OCI-LY1 (cell line): ENCODE data around the gene MAP4K3.
A peak's percentile ranks its signal among the peaks of the same experiment; 100 is the strongest.

Experiments
- H2AFZ ChIP-seq: fragments of 200-600 bp; sonication (generic), shearing (Covaris generic); 2 replicates; pipeline ENCODE4 v1.6.0; 2014; ENCODE audit warnings: antibody characterized with exemption, mild to moderate bottlenecking, low read length
- H3F3A ChIP-seq: fragments of 200-600 bp; sonication (generic), shearing (Covaris generic); 2 replicates; pipeline ENCODE4 v1.6.0; 2014; ENCODE audit warnings: mild to moderate bottlenecking, antibody characterized with exemption, low read length, moderate library complexity; ENCODE audit not compliant: insufficient read depth
- H3K27ac ChIP-seq: fragments of 200-600 bp; sonication (generic); 2 replicates; pipeline ENCODE4 v1.5.1; 2014; ENCODE audit warnings: low read length, mixed run types, mild to moderate bottlenecking, low read depth; ENCODE audit not compliant: poor library complexity, severe bottlenecking
- H3K27me3 ChIP-seq: fragments of 200-600 bp; sonication (generic); 2 replicates; pipeline ENCODE4 v1.6.0; 2014; ENCODE audit warnings: antibody characterized with exemption, mild to moderate bottlenecking, low read length, moderate library complexity; ENCODE audit not compliant: insufficient read depth
- H3K36me3 ChIP-seq: fragments of 200-600 bp; sonication (generic); 2 replicates; pipeline ENCODE4 v1.6.1; 2014; ENCODE audit warnings: mild to moderate bottlenecking, antibody characterized with exemption, low read length, moderate library complexity, mixed read lengths; ENCODE audit not compliant: insufficient read depth
- H3K4me1 ChIP-seq: fragments of 200-600 bp; sonication (generic); 2 replicates; pipeline ENCODE4 v1.5.1; 2014; ENCODE audit warnings: mild to moderate bottlenecking, low read length, moderate library complexity; ENCODE audit not compliant: insufficient read depth, severe bottlenecking
- H3K4me2 ChIP-seq: fragments of 200-600 bp; sonication (generic), shearing (Covaris generic); 2 replicates; pipeline ENCODE4 v1.6.1; 2014; ENCODE audit warnings: low read length
- H3K4me3 ChIP-seq: fragments of 200-600 bp; sonication (generic); 2 replicates; pipeline ENCODE4 v1.5.1; 2014; ENCODE audit warnings: low read length, low read depth, mild to moderate bottlenecking, mixed read lengths; ENCODE audit not compliant: poor library complexity, severe bottlenecking
- H3K79me2 ChIP-seq: fragments of 200-600 bp; shearing (Covaris generic); 2 replicates; pipeline ENCODE4 v1.6.1; 2016; ENCODE audit warnings: mixed run types, low read length, mixed read lengths; ENCODE audit not compliant: insufficient read depth
- H3K9ac ChIP-seq: fragments of 200-600 bp; sonication (generic), shearing (Covaris generic); 2 replicates; pipeline ENCODE4 v1.6.1; 2014; ENCODE audit warnings: mild to moderate bottlenecking, low read length, mixed read lengths
- H3K9me2 ChIP-seq: fragments of 200-600 bp; sonication (generic), shearing (Covaris generic); 2 replicates; pipeline ENCODE4 v1.6.1; 2014; ENCODE audit warnings: low read depth, mild to moderate bottlenecking, low read length, mixed read lengths
- H3K9me3 ChIP-seq: fragments of 200-600 bp; shearing (Covaris generic); 2 replicates; pipeline ENCODE4 v1.6.1; 2014; ENCODE audit warnings: low read length, mixed read lengths
- H4K20me1 ChIP-seq: fragments of 200-600 bp; sonication (generic), shearing (Covaris generic); 2 replicates; pipeline ENCODE4 v1.6.0; 2016; ENCODE audit warnings: mild to moderate bottlenecking, low read length; ENCODE audit not compliant: insufficient read depth
- CTCF ChIP-seq: fragments of 200-600 bp; sonication (generic), shearing (Covaris generic); IDR thresholded peaks from 2 replicates; pipeline ENCODE4 v1.5.1; 2017; ENCODE audit warnings: mild to moderate bottlenecking, antibody characterized with exemption, low read length, moderate library complexity, mixed read lengths
- EZH2 ChIP-seq: fragments of 200-600 bp; sonication (generic), shearing (Covaris generic); IDR thresholded peaks from 2 replicates; pipeline ENCODE4 v1.8.0; 2017; ENCODE audit warnings: borderline replicate concordance, mixed run types, mild to moderate bottlenecking, antibody characterized with exemption, low read length, moderate library complexity, mixed read lengths

Gene MAP4K3

GRCh38 chr2:39234754-39235153 is 202.3 kb downstream of the MAP4K3 start:
- Histone ChIP-seq H3K79me2 (no peaks in the 10 kb centered on the region), H3K27ac (no peak overlapping the region), H3K4me1 (peaks cover under 1% of the 10 kb centered on the region), H3K9ac (no peak overlapping the region), H3K9me2 (no peaks in the 10 kb centered on the region), H3K27me3 (no peaks in the 10 kb centered on the region), H3F3A (no peaks in the 10 kb centered on the region), H3K36me3 (no peaks in the 10 kb centered on the region), H3K4me3 (no peak overlapping the region), H2AFZ (no peak overlapping the region), H3K9me3 (0 out of 2 replicates have a peak, but pooled peaks cover 3% of the 10 kb centered on the region), H4K20me1 (no peaks in the 10 kb centered on the region), H3K4me2 (no peak overlapping the region)
- TF ChIP-seq CTCF (no peak), EZH2 (no peak)

- Histone ChIP-seq H3K4me1 (peaks cover 22% of the 10 kb centered on the region), H3K9me2 (no peaks in the 10 kb centered on the region), H3K9me3 (0 out of 2 replicates have a peak, but pooled peaks cover 3% of the 10 kb centered on the region), H3K4me2 (no peak overlapping the region), H2AFZ (no peak overlapping the region), H3K4me3 (no peak overlapping the region), H3K79me2 (no peaks in the 10 kb centered on the region), H4K20me1 (no peaks in the 10 kb centered on the region), H3F3A (no peaks in the 10 kb centered on the region), H3K27me3 (no peaks in the 10 kb centered on the region), H3K36me3 (no peaks in the 10 kb centered on the region), H3K9ac (no peak overlapping the region), H3K27ac (no peak overlapping the region)
- TF ChIP-seq EZH2 (no peak), CTCF (no peak)
Measured at GRCh38 chr2:39232141-39232540, 204.9 kb downstream of the MAP4K3 start.

- H3K27ac ChIP-seq = peak overlapping the region; percentile 16
- peak overlapping the region; percentile 63 for H3K4me2 ChIP-seq
- no peaks in the 10 kb centered on the region for H3K27me3 ChIP-seq
- H2AFZ ChIP-seq = peak overlapping the region; percentile 73; the same call in 1 of the 2 replicates
- TF ChIP-seq EZH2 (no peak), CTCF (no peak; the same call in 1 of the 2 replicates)
- H3K4me1 ChIP-seq = peaks cover 22% of the 10 kb centered on the region
- H3K9ac ChIP-seq = peak overlapping the region; percentile 38; the same call in 1 of the 2 replicates
- H4K20me1 ChIP-seq = no peaks in the 10 kb centered on the region
- H3K9me2 ChIP-seq = no peaks in the 10 kb centered on the region
- H3K4me3 ChIP-seq = peak overlapping the region; percentile 48
- no peaks in the 10 kb centered on the region for H3K36me3 ChIP-seq
- H3K79me2 ChIP-seq = no peaks in the 10 kb centered on the region
- no peaks in the 10 kb centered on the region for H3F3A ChIP-seq
- H3K9me3 ChIP-seq = no peaks in the 10 kb centered on the region
Measured at GRCh38 chr2:39228413-39229209, 208.5 kb downstream of the MAP4K3 start.
